Stimulated activated CD4-positive, alpha-beta T cell treated with anti-CD3 and anti-CD28 coated beads, Interleukin-4, amount 100 ng/mL, for 24 hours (primary cell): ENCODE measurements around the gene MCAT.
"Not testable (repeated sequence)": the region's sequence is repeated elsewhere in the genome, so short reads cannot be mapped to it uniquely, and the experiment has no call there.

Source experiments
- DNase-seq: peaks from one replicate; pipeline ENCODE4 v3.0.0-alpha.2; 2020

MCAT gene

DNA sequence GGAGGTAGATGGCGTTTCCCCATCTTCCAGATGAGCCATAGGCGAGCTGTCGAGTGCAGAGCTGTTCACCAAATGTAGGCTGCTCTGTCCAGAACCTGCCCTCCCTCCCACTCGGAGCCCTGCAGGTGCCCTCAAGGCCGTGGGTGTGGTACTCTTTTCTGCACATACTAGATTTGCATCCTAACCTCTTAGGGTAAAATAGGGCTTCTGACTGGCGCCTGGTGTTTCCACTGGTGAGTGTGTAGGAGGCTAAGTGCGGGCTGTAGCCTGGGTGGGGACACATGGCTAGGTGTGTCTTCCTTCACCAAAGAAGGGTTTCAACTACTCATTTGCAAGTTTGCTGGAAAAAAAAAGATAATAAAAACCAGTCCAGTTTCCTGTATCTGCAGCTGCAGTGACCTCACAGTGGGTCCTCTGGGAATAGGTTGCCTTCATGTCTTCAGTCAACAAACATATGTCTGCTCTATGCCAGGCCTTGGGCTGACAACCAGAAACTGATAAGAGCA, 24.2 kb downstream of the MCAT start:
- no peak for DNase-seq

- DNase-seq, result no peak
Observed at GRCh38 chr22:43118024-43118849, 25.0 kb downstream of the MCAT start.

- no peak for DNase-seq
Observed at GRCh38 chr22:43116932-43117331, 26.3 kb downstream of the MCAT start.

GRCh38 chr22:43114958-43115357, 28.2 kb downstream of the MCAT start:
- DNase-seq, result no peak

GRCh38 chr22:43113526-43114251, 29.5 kb downstream of the MCAT start:
- DNase-seq, result no peak

DNA sequence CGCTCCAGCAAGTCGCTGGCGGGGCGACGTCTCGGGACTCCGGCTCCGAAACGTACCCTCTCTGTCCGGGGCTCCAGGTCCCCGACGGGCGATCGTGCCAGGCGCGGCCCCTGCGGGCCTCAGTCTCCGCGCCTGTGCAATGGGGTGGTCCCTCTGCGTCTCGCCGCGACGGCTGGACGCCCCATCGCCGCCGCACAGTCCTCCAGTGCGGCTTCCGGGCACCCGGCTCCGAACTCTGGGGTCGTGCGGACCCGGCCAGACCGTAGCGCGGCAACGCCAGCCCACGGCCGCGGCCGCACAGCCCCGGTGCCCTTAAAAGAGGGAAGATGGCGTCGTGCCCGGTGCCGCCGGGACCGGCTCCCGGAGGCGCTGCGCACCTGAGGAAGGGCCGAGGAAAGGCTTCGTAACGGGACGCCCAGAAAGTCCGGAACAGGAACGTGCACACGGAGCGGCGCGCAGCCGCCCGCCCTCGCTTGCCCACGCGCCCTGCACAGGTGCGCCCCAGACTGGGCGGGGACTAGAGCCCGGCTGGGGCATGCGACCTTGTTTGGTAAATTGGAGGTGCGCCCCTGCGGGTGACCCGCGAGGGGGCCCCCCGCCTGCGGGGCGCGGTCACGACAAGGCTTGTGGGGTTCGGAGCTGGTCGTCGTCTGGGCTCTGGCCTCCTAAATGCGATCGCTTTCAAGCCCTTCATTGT, 32.1 kb downstream of the MCAT start:
- peak; percentile 29 for DNase-seq

- DNase-seq, result peak; percentile 37
Observed at GRCh38 chr22:43110444-43110926, 32.7 kb downstream of the MCAT start, which contains the start of gene BIK. Gene BIK, plus strand, starts transcription at chr22:43110750. Its CDS starts 13,273 bp downstream, at chr22:43124023.

- DNase-seq, result no peak
Observed at GRCh38 chr22:43109921-43110443, 33.2 kb downstream of the MCAT start.

DNA sequence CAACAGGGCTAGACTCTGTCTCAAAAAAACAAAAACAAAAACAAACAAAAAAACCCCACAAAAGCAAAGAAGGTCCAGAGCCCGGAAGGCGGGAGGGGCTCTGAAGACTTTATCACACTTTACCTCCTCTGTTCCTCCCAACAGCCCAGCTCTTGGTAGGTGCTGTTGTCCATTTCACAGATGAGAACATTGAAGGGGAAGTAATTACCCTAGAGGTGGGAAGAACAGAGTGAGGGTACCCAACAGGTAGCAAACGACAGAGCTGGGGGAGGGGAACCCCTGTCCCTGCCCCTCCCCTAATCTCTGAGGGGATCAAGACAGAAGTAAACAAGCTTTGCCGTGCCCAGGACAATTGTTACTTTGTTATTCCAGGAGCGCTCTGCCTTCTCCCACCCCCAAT, 33.7 kb downstream of the MCAT start:
- no peak for DNase-seq

GRCh38 chr22:43106302-43106701, 36.9 kb downstream of the MCAT start:
- no peak for DNase-seq

DNA sequence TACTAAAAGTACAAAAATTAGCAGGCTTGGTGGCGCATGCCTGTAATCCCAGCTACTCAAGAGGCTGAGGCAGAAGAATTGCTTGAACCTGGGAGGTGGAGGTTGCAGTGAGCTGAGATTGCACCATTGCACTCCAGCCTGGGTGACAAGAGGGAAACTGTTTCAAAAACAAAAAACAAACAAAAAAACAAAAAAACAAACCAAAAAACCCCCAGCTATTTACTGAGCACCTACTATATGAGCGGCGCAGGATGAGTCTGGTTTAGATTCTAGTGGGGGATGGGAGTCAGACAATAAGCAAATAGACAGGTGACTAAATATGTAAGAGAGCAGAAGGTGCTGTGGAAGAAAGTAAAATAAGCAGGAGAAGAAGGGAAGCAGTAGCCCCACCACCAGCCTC, 38.2 kb downstream of the MCAT start:
- DNase-seq, result not testable (repeated sequence)

GRCh38 chr22:43104056-43104625, 39.1 kb downstream of the MCAT start:
- peak; percentile 25 for DNase-seq

DNA sequence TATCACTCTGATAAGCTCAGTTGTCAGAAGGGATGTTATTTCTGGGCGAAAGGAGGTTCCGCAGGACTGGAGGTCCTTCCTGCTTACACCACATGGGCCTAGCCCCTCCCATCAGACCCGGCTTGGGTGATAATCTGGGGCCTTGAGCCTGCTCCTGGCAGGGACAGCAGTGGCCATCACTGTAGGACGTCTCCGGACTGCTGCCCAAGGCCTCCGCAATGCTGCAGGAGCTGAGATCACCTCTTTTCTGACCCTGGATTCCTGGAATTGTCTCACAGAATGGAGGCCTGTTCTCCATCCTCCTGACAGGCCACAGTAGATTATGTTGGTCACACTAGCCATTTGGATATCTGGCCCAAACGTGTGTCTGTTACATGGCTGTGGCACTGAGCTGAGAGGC, 41.9 kb downstream of the MCAT start:
- DNase-seq, result no peak

DNA sequence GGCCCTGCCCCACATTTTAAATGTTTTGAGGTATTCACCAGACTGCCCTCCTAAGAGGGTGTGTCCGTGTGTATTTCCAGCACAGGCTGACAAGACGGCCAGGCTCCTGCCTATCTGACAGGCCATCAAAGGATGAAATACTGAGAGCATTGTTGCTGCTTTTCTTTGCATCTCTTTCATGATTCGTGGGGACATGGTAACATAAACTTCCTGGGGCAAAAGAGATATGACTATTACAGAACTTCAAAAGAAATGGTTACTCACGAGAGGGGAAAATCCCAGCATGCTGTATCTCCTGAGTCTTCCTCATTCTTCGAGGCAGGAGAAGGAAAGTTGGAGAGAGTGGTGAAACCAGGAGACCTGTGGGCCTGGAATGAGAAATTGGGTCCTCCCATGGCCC, 43.0 kb downstream of the MCAT start:
- DNase-seq, result no peak

- no peak for DNase-seq
Observed at GRCh38 chr22:43099095-43099494, 44.1 kb downstream of the MCAT start.

GRCh38 chr22:43098356-43098755, 44.8 kb downstream of the MCAT start:
- DNase-seq, result no peak

- no peak for DNase-seq
Observed at GRCh38 chr22:43096420-43096819, 46.8 kb downstream of the MCAT start.

DNA sequence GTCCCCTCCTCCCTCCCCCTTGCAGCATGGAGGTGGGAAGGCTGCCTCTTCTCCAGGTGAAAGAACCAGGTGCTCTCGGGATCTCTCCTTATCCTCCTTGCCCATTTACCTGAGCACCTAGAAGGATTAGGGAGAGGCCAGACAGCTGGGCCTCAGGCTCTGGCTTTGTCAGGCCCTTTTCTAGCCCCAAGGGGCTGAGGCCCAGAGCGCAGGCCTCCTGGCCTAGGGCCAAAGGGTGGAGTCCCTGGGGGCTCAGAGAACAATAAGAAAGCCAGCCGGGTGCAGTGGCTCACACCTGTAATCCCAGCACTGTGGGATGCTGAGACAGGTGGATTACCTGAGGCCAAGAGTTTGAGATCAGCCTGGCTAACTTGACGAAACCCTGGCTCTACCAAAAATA, 48.6 kb downstream of the MCAT start:
- no peak for DNase-seq

GRCh38 chr22:43094085-43094484, 49.1 kb downstream of the MCAT start:
- no peak for DNase-seq

DNA sequence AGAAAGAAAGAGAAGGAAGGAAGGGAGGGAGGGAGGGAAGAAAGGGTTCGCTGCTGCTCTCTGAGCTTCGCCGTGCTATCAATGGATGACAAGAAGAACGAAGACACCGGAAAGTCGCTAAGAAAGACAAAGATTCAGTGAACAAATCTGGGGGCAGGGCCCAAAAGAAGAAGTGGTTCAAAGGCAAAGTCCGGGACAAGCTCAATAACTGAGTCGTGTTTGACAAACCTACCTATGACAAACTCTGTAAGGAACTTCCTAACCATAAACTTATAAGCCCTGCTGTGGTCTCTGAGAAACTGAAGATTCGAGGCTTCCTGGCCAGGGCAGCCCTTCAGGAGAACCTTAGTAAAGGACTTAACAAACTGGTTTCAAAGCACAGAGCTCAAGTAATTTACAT, 51.1 kb downstream of the MCAT start:
- no peak for DNase-seq

DNA sequence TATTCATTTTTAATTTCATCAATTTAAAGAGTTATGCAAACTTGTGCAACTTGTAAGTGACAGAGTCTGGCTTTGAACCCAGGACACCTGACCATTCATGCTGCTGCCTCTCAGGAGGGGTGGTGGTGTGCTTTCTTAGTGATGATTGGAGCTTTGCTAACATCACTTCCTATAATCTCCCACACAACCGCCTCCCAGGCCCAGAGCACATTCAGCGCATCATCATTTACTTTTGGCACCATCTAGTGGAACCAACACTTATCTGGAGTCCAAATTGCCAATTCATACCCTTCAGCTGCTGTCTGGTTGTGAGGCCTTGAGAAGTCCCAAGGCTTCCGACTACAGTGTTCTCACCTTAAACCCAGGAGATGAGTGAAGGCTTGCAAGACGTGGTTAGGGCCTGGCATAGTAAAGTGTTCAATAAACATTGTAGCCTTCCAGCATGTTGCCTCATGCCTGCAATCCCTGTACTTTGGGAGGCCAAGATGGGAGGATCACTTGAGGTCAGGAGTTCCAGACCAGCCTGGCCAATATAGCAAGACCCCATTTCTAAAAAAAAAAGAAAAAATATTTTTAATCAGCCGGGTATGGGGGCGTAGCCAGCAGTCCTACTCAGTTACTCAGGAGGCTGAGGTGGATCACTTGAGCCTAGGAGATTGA, 52.9 kb downstream of the MCAT start:
- peak; percentile 61 for DNase-seq
